GM18498 (cell line): ENCODE results near the gene CEP41.

Source experiments
- ATAC-seq: cut with Tn5 transposase; IDR thresholded peaks from one replicate; pipeline ENCODE4 v1.9.1; 2021; ENCODE audit warnings: mild to moderate bottlenecking, moderate library complexity; ENCODE audit not compliant: unreplicated experiment

The CEP41 gene

GRCh38 chr7:130440527-130441365, at the start of gene CEP41:
Gene CEP41 (minus strand): TSS chr7:130441016. CDS start chr7:130440966, 50 bp downstream.
- peak; percentile 99 for ATAC-seq

GRCh38 chr7:130490311-130490791, 49.5 kb upstream of the CEP41 start:
- no peak for ATAC-seq

DNA sequence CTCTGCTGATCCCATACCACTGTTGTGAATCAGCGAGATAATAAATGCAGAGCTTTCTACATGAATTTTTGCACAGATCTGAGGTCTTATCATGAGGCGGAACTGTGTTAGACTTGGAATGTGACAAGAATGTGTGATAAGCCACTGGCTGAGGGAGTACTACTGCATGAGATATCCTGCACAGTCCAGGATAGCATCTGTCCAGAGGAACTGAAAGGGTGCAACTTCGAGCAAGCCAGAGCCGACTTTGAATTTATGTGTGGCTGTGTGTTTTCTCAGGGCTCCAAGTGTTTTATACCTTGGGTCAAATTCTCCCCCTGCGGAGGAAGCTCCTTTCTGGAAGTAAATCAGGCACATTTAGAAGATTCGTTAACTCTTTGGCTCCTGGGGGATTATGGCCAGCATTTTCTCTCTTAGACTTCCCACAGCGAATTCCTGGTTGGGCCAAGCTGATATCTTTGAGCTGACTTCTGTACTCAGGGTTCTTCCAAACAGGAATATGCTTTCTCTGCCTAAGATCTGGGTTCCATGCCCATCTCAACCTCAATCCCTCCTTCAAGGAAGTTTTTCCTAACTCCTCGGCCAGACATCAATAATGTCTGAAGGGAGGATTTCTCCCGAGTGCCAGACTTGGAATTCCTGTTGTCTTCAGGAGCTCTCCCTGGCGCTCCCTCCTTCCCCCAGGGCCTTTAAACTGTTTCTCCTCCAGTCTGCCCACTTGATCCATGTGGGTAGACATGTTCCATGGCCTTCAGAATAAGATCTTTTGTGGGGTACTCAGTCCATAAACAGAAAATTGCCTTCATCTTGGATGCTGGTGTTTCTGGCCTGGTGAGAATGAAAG, 48.5 kb upstream of the CEP41 start:
- no peak for ATAC-seq

- no peak for ATAC-seq
Measured at GRCh38 chr7:130488392-130489139, 47.8 kb upstream of the CEP41 start.

GRCh38 chr7:130486954-130487436, 46.2 kb upstream of the CEP41 start:
- ATAC-seq = no peak

GRCh38 chr7:130486114-130486953, 45.5 kb upstream of the CEP41 start:
- peak; percentile 52 for ATAC-seq

GRCh38 chr7:130485734-130486113, 44.9 kb upstream of the CEP41 start:
- no peak for ATAC-seq

DNA sequence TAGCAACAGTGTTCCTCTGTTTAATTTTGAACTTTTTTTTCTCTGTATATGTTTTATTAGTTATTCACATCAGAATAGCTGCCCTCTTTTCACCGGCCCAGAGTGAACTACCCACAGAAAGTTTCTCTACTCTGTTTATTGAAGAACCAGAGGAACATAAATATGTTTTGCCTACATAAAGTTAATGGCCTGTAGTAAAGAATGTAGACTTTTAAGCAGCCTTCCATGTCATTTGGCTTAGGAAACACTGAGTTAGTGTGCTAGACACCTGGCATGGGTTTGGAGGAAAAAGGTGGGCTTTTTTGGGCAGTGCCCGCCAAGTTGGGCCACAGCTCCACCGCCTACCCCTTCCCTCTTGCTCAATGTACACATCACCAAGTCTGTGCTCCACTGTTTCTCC, 42.2 kb upstream of the CEP41 start:
- no peak for ATAC-seq

DNA sequence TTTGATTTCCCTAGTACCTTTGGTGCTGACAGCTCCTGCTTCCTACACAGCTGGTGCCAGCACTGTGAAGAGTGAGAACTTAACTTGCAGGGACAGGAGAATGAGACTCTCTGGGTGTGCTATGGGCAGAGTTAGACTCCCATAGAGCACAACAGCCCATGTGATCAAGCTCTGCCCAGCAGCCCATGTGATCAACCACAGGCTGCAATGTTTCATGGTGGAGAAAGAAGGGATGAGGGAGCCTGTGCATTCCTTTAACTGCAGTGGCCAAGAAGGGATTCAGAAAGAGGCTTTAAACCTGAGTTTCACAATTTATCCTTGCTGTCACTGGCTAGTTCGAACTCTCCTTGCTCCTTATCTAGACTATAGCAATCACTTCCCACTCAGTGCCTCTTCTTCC, 41.1 kb upstream of the CEP41 start:
- no peak for ATAC-seq

- no peak for ATAC-seq
Measured at GRCh38 chr7:130479716-130480400, 39.0 kb upstream of the CEP41 start.

DNA sequence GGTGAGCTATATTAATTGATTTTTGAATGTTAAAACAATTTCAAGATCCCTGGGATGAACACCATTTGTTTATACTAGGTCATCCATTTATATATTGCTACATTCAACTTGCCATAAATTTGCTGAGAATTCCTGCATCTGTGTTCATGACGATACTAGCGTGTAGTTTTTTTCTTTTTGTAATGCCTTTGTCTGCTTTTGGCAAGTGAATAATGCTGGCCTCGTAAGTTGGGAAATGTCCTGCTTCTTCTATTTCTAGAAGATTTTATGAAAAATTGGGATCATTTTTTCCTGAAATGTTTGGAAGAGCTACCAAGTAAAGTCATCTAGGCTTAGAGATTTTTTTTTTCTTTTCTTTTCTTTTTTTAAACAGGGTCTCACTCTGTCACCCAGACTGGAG, 38.2 kb upstream of the CEP41 start:
- no peak for ATAC-seq

GRCh38 chr7:130476297-130477150, 35.7 kb upstream of the CEP41 start:
- ATAC-seq = peak; percentile 94

- no peak for ATAC-seq
Measured at GRCh38 chr7:130475776-130476175, 35.0 kb upstream of the CEP41 start.

- ATAC-seq = no peak
Measured at GRCh38 chr7:130473876-130474275, 33.1 kb upstream of the CEP41 start.

- ATAC-seq = no peak
Measured at GRCh38 chr7:130473289-130473688, 32.5 kb upstream of the CEP41 start.

DNA sequence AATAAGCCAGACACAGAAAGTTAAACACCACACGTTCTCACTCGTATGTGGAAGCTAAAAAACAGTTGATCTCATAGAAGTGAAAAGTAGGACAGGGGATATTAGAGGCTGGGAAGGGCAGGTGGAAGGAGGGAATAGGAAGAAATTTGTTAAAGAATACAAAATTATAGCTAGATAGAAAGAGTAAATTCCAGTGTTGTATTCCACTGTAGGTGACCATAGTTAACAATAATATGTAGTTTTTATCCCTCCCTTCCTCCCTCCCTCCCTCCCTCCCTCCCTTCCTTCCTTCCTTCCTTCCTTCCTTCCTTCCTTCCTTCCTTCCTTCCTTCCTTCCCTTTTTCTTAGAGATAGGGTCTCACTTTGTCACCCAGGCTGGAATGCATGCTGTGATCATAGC, 31.2 kb upstream of the CEP41 start:
- no peak for ATAC-seq

DNA sequence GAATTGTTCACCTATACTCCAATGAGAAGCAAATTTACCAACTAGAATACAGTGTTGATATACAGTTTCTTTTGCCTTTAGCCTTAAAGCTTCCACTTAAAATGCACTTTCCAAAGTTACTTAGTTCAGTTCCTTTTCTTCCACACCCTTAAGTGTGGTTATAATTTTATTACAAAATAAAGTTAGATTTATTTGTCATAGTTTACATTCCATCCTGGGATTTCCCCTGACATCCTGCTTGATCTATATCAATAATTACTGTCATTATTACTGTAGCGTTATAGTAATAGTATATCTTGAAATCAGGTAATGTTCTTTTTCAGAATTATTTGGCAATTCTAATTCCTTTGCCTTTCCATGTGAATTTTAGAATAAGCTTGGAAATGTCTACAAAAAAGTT, 27.8 kb upstream of the CEP41 start:
- no peak for ATAC-seq

DNA sequence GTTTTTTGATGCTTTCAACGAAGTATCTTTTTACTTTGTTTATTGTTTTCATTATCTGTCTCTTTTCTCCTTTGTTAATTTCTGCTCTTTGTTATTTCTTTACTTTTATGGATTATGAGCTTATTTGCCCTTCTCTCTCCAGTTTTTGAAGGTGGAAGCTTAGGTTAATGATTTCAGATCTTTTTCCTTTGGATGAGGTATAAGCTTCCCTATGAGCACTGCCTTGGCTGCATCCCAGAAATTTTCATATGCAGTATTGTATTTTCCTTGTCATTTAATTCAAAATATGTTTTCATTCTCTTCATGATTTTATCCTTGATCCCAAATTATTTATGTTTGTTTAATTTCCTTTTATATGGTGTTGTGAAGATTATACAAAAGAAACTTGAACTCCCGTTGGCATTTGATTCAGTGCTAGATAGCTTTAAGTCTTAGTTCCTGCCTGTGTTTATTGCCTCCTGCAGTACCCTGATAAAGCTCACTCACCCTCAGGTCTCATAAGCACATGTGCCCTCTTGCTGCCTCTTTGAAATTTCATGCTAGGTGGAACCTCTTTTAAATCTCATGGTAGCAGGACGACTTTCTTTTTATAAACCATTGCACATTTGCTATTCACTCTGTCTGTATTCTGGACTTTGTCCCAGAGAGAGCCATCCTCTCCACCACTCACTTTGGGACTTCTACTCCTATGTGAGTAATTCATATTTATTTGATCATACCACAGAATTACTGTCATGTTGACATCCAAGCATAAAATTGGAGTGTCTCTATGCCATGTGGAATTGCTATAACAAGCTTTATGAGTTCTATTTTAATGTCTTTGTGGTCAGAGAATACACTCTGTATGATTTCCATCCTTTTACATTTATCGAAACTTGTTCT, 23.0 kb upstream of the CEP41 start:
- ATAC-seq = no peak
